Renal pelvis (tissue), 4 donors: ENCODE results near the gene TRPM7. TPM values are rescaled to one million over a fixed set of nuclear protein-coding genes. Genes with fewer than 3 reads are reported as not detected.
"Not testable (repeated sequence)": the region's sequence is repeated elsewhere in the genome, so short reads cannot be mapped to it uniquely, and the experiment has no call there.

ENCODE experiments used
- DNase-seq: peaks from one replicate; pipeline ENCODE4 v3.0.0-alpha.2; 2013
- polyA plus RNA-seq, 3 donors: library from polyadenylated mRNA; unstranded; fragments of 120-200 nt; gene quantifications; one replicate each; pipeline ENCODE4 v1.2.1, GENCODE V29; 2013; ENCODE audit not compliant: insufficient read length in 3 of 3

Gene TRPM7
- polyA plus RNA-seq, 3 donors, result 43.4 to 57.6 (median 46.4) TPM

GRCh38 chr15:50676799-50677483, 9.7 kb downstream of the TRPM7 start:
- DNase-seq, result no peak

- peak; percentile 34 for DNase-seq
Measured at GRCh38 chr15:50675535-50676144, 11.0 kb downstream of the TRPM7 start.

GRCh38 chr15:50670115-50670514, 16.5 kb downstream of the TRPM7 start:
- no peak for DNase-seq

- no peak for DNase-seq
Measured at GRCh38 chr15:50669611-50670010, 17.0 kb downstream of the TRPM7 start.

GRCh38 chr15:50665938-50666337, 20.7 kb downstream of the TRPM7 start:
- DNase-seq, result no peak

- no peak for DNase-seq
Measured at GRCh38 chr15:50655555-50655954, 31.0 kb downstream of the TRPM7 start.

- no peak for DNase-seq
Measured at GRCh38 chr15:50653156-50653743, 33.3 kb downstream of the TRPM7 start.

GRCh38 chr15:50652671-50653070, 33.9 kb downstream of the TRPM7 start:
- DNase-seq, result no peak

- DNase-seq, result no peak
Measured at GRCh38 chr15:50641318-50641717, 45.3 kb downstream of the TRPM7 start.

GRCh38 chr15:50636146-50636545, 50.5 kb downstream of the TRPM7 start:
- DNase-seq, result no peak

GRCh38 chr15:50633653-50634052, 52.9 kb downstream of the TRPM7 start:
- DNase-seq, result no peak

GRCh38 chr15:50628421-50628820, 58.2 kb downstream of the TRPM7 start:
- no peak for DNase-seq

GRCh38 chr15:50627351-50628055, 59.1 kb downstream of the TRPM7 start:
- no peak for DNase-seq

- peak; percentile 39 for DNase-seq
Measured at GRCh38 chr15:50624616-50625168, 61.9 kb downstream of the TRPM7 start.

- DNase-seq, result not testable (repeated sequence)
Measured at GRCh38 chr15:50622361-50622943, 64.1 kb downstream of the TRPM7 start.

GRCh38 chr15:50616960-50617359, 69.6 kb downstream of the TRPM7 start:
- not testable (repeated sequence) for DNase-seq

- DNase-seq, result not testable (repeated sequence)
Measured at GRCh38 chr15:50616554-50616953, 70.0 kb downstream of the TRPM7 start.

- no peak for DNase-seq
Measured at GRCh38 chr15:50613600-50613999, 73.0 kb downstream of the TRPM7 start.

- DNase-seq, result no peak
Measured at GRCh38 chr15:50607129-50607528, 79.5 kb downstream of the TRPM7 start.

- no peak for DNase-seq
Measured at GRCh38 chr15:50605462-50605861, 81.1 kb downstream of the TRPM7 start.

- DNase-seq, result not testable (repeated sequence)
Measured at GRCh38 chr15:50602028-50602427, 84.6 kb downstream of the TRPM7 start.

- DNase-seq, result no peak
Measured at GRCh38 chr15:50594311-50594710, 92.3 kb downstream of the TRPM7 start.
